Liver (tissue), 3 donors: ENCODE measurements around the gene SLC25A41.

Experiments used
- CTCF ChIP-seq: fragments of 150-350 bp; IDR thresholded peaks from 2 replicates; pipeline ENCODE4 v1.5.1; 2017; ENCODE audit warnings: improper control_type of control experiment, low read depth, low read length; ENCODE audit not compliant: missing input control
- JUND ChIP-seq, 2 donors: IDR thresholded peaks; 2 replicates each; pipeline ENCODE4 v1.6.1; 2016; ENCODE audit warnings: antibody characterized with exemption in 2 of 2
- RAD21 ChIP-seq, 2 donors: IDR thresholded peaks; 2 replicates each; pipeline ENCODE4 v1.6.1; 2016; ENCODE audit warnings: antibody characterized with exemption in 2 of 2, mild to moderate bottlenecking in 2 of 2
- donor health status: healthy.
- donor health status: healthy.

- TF ChIP-seq CTCF (no peak), JUND (IDR thresholded peaks at IDR 0.05) (no peak), RAD21 (IDR thresholded peaks at IDR 0.05) (no peak)
Observed at GRCh38 chr19:6433165-6433564, 398 bp downstream of the SLC25A41 start.
